Measurements from ENCODE around the gene SMARCE1. TPM values are rescaled to one million over a fixed set of nuclear protein-coding genes. Genes with fewer than 3 reads are reported as not detected.

The SMARCE1 gene
- polyA plus RNA-seq, 2 of the 4 experiments (the other 2 are of a cell fraction), result 109 to 111 TPM

DNA sequence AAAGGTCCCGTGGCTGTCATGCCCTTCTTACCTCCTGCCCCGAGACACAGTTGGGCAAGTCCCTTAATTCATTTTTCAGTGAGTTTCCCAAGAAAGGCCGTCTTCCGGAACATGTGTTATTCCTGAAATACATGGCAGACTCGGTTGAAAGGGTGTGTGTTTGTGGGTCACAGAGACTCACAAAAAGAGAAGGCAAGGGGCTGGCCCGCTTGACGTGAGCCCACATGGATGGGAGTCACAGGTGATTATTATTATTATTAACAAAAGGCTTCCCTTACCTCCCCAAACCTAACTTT is 48.2 kb downstream of the SMARCE1 start:
- Histone ChIP-seq H3K27ac (no peak overlapping the region), H3K9me3 (peaks cover 5% of the 10 kb centered on the region; the same call in 1 of the 3 replicates), H3K4me2 (no peak overlapping the region), H3K4me1 (no peaks in the 10 kb centered on the region), H3K4me3 (no peak overlapping the region)
- ATAC-seq (no peak), FAIRE-seq (no peak), DNase-seq (ENCODE audit: low read depth in 1 of 2, low spot score in 1 of 2) (no peak)
- ChIA-PET CTCF (no interaction called here), POLR2A (no interaction called here)
- WGBS (ENCODE audit: missing lambda C conversion rate), result 74% methylated on average over 7 of the region's 7 CpGs
- TF ChIP-seq, protein P1, sequence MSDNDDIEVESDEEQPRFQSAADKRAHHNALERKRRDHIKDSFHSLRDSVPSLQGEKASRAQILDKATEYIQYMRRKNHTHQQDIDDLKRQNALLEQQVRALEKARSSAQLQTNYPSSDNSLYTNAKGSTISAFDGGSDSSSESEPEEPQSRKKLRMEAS (IDR thresholded peaks at IDR 0.05), result no peak
- no peak for TF ChIP-seq ZSCAN20 (CRISPR knock-in tag; IDR thresholded peaks at IDR 0.05)
- TF ChIP-seq, protein P2, sequence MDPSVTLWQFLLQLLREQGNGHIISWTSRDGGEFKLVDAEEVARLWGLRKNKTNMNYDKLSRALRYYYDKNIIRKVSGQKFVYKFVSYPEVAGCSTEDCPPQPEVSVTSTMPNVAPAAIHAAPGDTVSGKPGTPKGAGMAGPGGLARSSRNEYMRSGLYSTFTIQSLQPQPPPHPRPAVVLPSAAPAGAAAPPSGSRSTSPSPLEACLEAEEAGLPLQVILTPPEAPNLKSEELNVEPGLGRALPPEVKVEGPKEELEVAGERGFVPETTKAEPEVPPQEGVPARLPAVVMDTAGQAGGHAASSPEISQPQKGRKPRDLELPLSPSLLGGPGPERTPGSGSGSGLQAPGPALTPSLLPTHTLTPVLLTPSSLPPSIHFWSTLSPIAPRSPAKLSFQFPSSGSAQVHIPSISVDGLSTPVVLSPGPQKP (IDR thresholded peaks at IDR 0.05; ENCODE audit: low read depth, low read length), result no peak
- TF ChIP-seq ZC3H11A (IDR thresholded peaks at IDR 0.05), result no peak
- no peak for TF ChIP-seq ZFP36 (IDR thresholded peaks at IDR 0.05; ENCODE audit: borderline replicate concordance, partially characterized antibody)
- TF ChIP-seq RNF2 (IDR thresholded peaks at IDR 0.05; ENCODE audit: borderline replicate concordance, low read depth), result no peak
- TF ChIP-seq RAD21 (conservative IDR thresholded peaks at IDR 0.05 in 1 of 2, IDR thresholded peaks at IDR 0.05 in 1 of 2), result no peak
- no peak for TF ChIP-seq POLR2A (IDR thresholded peaks at IDR 0.05; ENCODE audit: low read length)
- TF ChIP-seq JUNB (IDR thresholded peaks at IDR 0.05), result no peak
- no peak for TF ChIP-seq SREBF2 (IDR thresholded peaks at IDR 0.05)
- TF ChIP-seq ESRRA (IDR thresholded peaks at IDR 0.05; ENCODE audit: borderline replicate concordance, low read length), result no peak
- TF ChIP-seq NPAS2 (CRISPR knock-in tag; IDR thresholded peaks at IDR 0.05; ENCODE audit: borderline replicate concordance), result no peak
- TF ChIP-seq HOXB5 (CRISPR knock-in tag; IDR thresholded peaks at IDR 0.05), result no peak
- TF ChIP-seq, protein P3, sequence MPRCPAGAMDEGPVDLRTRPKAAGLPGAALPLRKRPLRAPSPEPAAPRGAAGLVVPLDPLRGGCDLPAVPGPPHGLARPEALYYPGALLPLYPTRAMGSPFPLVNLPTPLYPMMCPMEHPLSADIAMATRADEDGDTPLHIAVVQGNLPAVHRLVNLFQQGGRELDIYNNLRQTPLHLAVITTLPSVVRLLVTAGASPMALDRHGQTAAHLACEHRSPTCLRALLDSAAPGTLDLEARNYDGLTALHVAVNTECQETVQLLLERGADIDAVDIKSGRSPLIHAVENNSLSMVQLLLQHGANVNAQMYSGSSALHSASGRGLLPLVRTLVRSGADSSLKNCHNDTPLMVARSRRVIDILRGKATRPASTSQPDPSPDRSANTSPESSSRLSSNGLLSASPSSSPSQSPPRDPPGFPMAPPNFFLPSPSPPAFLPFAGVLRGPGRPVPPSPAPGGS (IDR thresholded peaks at IDR 0.05), result no peak
- TF ChIP-seq MAFK (IDR thresholded peaks at IDR 0.05; ENCODE audit: partially characterized antibody), result no peak
- TF ChIP-seq BHLHE40 (IDR thresholded peaks at IDR 0.05; ENCODE audit: low read depth, low read length), result no peak
- no peak for TF ChIP-seq KDM1A (IDR thresholded peaks at IDR 0.05; ENCODE audit: low read depth)
- no peak for TF ChIP-seq HEYL (CRISPR knock-in tag; IDR thresholded peaks at IDR 0.05)

DNA sequence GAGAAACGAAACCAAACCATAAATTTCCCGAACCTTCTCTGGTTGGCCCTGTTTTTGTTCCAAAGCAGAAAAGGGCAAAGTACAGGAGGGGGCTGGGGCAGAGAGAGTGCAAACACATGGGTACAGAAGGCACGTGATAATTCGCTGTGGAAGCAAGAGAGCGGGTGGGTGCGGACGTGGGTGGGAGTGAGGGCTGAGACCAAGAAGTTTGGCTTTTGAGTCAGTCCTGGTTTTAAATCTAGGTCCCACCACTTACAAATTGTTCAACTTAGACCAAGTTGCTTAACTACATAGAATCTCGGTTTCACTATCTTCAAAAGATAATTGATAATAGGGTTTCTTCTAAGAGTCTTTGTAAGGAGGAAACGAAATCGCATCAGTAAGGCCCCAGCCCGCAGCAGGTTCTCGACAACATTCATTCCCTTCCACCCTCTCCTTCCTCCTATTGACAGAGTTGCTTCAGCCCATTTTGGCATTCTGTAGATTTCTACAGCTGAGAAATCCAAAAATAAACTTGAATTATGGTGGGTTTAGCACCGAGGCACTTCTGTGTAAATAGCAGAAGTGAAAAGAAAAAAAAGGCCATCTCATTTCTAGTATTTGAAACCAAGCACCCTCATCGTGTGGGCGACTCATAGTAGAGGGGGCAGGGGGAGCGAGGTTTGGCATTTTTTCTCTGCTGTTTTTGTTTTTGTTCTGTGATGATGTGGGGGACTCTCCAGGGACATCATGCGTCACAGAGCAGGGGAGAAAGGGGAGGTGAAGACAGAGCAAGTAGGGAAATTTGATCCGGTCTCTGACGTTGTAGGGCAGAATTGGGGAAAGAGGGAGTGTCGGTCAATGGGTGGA is 48.8 kb downstream of the SMARCE1 start:
- no peaks in the 10 kb centered on the region for H3K4me1 ChIP-seq
- H3K27ac ChIP-seq, result no peak overlapping the region
- POLR2A ChIA-PET, result no interaction called here
- no peak overlapping the region for H3K4me2 ChIP-seq
- no peak for DNase-seq (ENCODE audit: low read depth in 1 of 2, low spot score in 1 of 2)
- TF ChIP-seq, protein P4, sequence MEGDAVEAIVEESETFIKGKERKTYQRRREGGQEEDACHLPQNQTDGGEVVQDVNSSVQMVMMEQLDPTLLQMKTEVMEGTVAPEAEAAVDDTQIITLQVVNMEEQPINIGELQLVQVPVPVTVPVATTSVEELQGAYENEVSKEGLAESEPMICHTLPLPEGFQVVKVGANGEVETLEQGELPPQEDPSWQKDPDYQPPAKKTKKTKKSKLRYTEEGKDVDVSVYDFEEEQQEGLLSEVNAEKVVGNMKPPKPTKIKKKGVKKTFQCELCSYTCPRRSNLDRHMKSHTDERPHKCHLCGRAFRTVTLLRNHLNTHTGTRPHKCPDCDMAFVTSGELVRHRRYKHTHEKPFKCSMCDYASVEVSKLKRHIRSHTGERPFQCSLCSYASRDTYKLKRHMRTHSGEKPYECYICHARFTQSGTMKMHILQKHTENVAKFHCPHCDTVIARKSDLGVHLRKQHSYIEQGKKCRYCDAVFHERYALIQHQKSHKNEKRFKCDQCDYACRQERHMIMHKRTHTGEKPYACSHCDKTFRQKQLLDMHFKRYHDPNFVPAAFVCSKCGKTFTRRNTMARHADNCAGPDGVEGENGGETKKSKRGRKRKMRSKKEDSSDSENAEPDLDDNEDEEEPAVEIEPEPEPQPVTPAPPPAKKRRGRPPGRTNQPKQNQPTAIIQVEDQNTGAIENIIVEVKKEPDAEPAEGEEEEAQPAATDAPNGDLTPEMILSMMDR (IDR thresholded peaks at IDR 0.05), result no peak
- TF ChIP-seq EP300 (IDR thresholded peaks at IDR 0.05) (no peak), HOXB13 (CRISPR knock-in tag; IDR thresholded peaks at IDR 0.05; ENCODE audit: low read depth) (no peak), MYC (IDR thresholded peaks at IDR 0.05; ENCODE audit: borderline replicate concordance, low read length) (no peak), CHD4 (IDR thresholded peaks at IDR 0.05; ENCODE audit: borderline replicate concordance) (no peak), ZSCAN20 (CRISPR knock-in tag; IDR thresholded peaks at IDR 0.05) (no peak), PHF8 (IDR thresholded peaks at IDR 0.05; ENCODE audit: borderline replicate concordance, low read depth) (no peak), MAFK (IDR thresholded peaks at IDR 0.05; ENCODE audit: partially characterized antibody) (no peak)
- TF ChIP-seq, protein P3 (IDR thresholded peaks at IDR 0.05), result no peak
- TF ChIP-seq, protein P5, sequence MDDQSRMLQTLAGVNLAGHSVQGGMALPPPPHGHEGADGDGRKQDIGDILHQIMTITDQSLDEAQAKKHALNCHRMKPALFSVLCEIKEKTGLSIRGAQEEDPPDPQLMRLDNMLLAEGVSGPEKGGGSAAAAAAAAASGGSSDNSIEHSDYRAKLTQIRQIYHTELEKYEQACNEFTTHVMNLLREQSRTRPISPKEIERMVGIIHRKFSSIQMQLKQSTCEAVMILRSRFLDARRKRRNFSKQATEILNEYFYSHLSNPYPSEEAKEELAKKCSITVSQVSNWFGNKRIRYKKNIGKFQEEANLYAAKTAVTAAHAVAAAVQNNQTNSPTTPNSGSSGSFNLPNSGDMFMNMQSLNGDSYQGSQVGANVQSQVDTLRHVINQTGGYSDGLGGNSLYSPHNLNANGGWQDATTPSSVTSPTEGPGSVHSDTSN (IDR thresholded peaks at IDR 0.05), result no peak
- TF ChIP-seq, protein P6, sequence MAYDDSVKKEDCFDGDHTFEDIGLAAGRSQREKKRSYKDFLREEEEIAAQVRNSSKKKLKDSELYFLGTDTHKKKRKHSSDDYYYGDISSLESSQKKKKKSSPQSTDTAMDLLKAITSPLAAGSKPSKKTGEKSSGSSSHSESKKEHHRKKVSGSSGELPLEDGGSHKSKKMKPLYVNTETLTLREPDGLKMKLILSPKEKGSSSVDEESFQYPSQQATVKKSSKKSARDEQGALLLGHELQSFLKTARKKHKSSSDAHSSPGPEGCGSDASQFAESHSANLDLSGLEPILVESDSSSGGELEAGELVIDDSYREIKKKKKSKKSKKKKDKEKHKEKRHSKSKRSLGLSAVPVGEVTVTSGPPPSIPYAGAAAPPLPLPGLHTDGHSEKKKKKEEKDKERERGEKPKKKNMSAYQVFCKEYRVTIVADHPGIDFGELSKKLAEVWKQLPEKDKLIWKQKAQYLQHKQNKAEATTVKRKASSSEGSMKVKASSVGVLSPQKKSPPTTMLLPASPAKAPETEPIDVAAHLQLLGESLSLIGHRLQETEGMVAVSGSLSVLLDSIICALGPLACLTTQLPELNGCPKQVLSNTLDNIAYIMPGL (CRISPR knock-in tag; IDR thresholded peaks at IDR 0.05; ENCODE audit: borderline replicate concordance), result no peak
- no peak for ATAC-seq
- H3K4me3 ChIP-seq, result no peak overlapping the region
- H3K9me3 ChIP-seq, result peaks cover 5% of the 10 kb centered on the region; the same call in 1 of the 3 replicates
- CTCF ChIA-PET, result interaction anchor here (1.3 to 1.4 kb wide), 2 partner anchors 17 to 39 kb away, joined by 3 to 4 read pairs; no protein-coding TSS in a partner anchor
- FAIRE-seq, result peak; percentile 78
- 83% methylated on average over 20 of the region's 20 CpGs for WGBS (ENCODE audit: missing lambda C conversion rate)
